Right renal pelvis (tissue), 4 donors: ENCODE measurements around the gene SIGLEC6. TPM values are rescaled to one million over a fixed set of nuclear protein-coding genes. Genes with fewer than 3 reads are reported as not detected.

ENCODE experiments used
- DNase-seq, 4 donors: peaks; one replicate each; pipeline ENCODE4 v3.0.0-alpha.2; 2013; ENCODE audit warnings: low read depth in 4 of 4, low spot score in 3 of 4, missing footprints in 1 of 4
- polyA plus RNA-seq, 4 donors: library from polyadenylated mRNA; unstranded; fragments of 120-200 nt; gene quantifications; one replicate each; pipeline ENCODE4 v1.2.1, GENCODE V29; 2013; ENCODE audit not compliant: insufficient read length in 4 of 4

SIGLEC6 gene
- polyA plus RNA-seq, 4 donors: 0.12 to 0.25 (median 0.19) TPM; not detected in 1

- DNase-seq: no peak
These were observed 51.7 kb downstream of the SIGLEC6 start for GRCh38 chr19:51479531-51480331.

GRCh38 chr19:51478381-51479234 is 52.9 kb downstream of the SIGLEC6 start, which contains the start of gene CEACAM18:
CEACAM18 (plus strand) TSS chr19:51478539.
- DNase-seq: no peak

GRCh38 chr19:51477344-51477743 is 54.1 kb downstream of the SIGLEC6 start:
- no peak for DNase-seq

- DNase-seq: no peak
These were observed 55.3 kb downstream of the SIGLEC6 start for GRCh38 chr19:51476164-51476563.

- DNase-seq: peak; percentile 20 to 49 (median 25)
These were observed 58.3 kb downstream of the SIGLEC6 start for GRCh38 chr19:51473009-51473707.

- DNase-seq: no peak
These were observed 58.9 kb downstream of the SIGLEC6 start for GRCh38 chr19:51472607-51473006.

- no peak for DNase-seq
These were observed 59.9 kb downstream of the SIGLEC6 start for GRCh38 chr19:51471527-51471926.

GRCh38 chr19:51470966-51471365 is 60.5 kb downstream of the SIGLEC6 start:
- no peak for DNase-seq

GRCh38 chr19:51469629-51470028 is 61.8 kb downstream of the SIGLEC6 start:
- no peak for DNase-seq

GRCh38 chr19:51469162-51469561 is 62.3 kb downstream of the SIGLEC6 start:
- no peak for DNase-seq

GRCh38 chr19:51468545-51468920 is 62.9 kb downstream of the SIGLEC6 start:
- DNase-seq: no peak

GRCh38 chr19:51467864-51468544 is 63.5 kb downstream of the SIGLEC6 start:
- DNase-seq: no peak

Other genes with a start within 250 kb of the SIGLEC6 start
- 1 to 10 TPM; 2.8 to 4.3 (median 4.0) TPM for gene IGLON5, start 220.0 kb downstream of the SIGLEC6 start, polyA plus RNA-seq
- 1 to 10 TPM; 4.3 to 5.2 (median 5.0) TPM for gene VSIG10L, start 189.5 kb downstream of the SIGLEC6 start, polyA plus RNA-seq
- 100 to 1,000 TPM; 110 to 172 (median 124) TPM for gene ETFB, start 165.3 kb downstream of the SIGLEC6 start, polyA plus RNA-seq
- 1 to 10 TPM; 1.3 to 1.9 (median 1.6) TPM for gene CLDND2, start 162.7 kb downstream of the SIGLEC6 start, polyA plus RNA-seq
- gene NKG7, start 159.0 kb downstream of the SIGLEC6 start, polyA plus RNA-seq: 1 to 10 TPM; 1.0 to 1.7 (median 1.5) TPM
- under 1 TPM; 0.24 to 0.47 (median 0.29) TPM for gene LIM2, start 143.7 kb downstream of the SIGLEC6 start, polyA plus RNA-seq
- gene C19orf84, start 141.1 kb downstream of the SIGLEC6 start, polyA plus RNA-seq: under 1 TPM; 0.11 to 0.36 (median 0.23) TPM
- gene SIGLEC10, start 114.0 kb downstream of the SIGLEC6 start, polyA plus RNA-seq: 1 to 10 TPM in 2 of 4 donors, under 1 TPM in 2; 0.87 to 1.3 (median 1.1) TPM
- under 1 TPM in 2 of 4 donors, not detected in 2; 0.05 to 0.08 TPM for gene SIGLEC8, start 73.2 kb downstream of the SIGLEC6 start, polyA plus RNA-seq
- not detected for gene CEACAM18, start 53.1 kb downstream of the SIGLEC6 start, polyA plus RNA-seq
- under 1 TPM in 3 of 4 donors, not detected in 1; 0.04 to 0.13 (median 0.11) TPM for gene SIGLEC12, start 29.9 kb downstream of the SIGLEC6 start, polyA plus RNA-seq
- 10 to 100 TPM; 14.6 to 19.9 (median 17.6) TPM for gene ZNF175, start 39.6 kb upstream of the SIGLEC6 start, polyA plus RNA-seq
- gene SIGLEC5, start 98.7 kb upstream of the SIGLEC6 start, polyA plus RNA-seq: under 1 TPM in 3 of 4 donors, not detected in 1; 0.10 to 0.53 (median 0.22) TPM
- gene SIGLEC14, start 115.2 kb upstream of the SIGLEC6 start, polyA plus RNA-seq: 1 to 10 TPM in 2 of 4 donors, under 1 TPM in 1, not detected in 1; 0.91 to 1.6 (median 1.5) TPM
- 10 to 100 TPM; 12.3 to 19.4 (median 15.7) TPM for gene SPACA6, start 161.7 kb upstream of the SIGLEC6 start, polyA plus RNA-seq
- under 1 TPM in 3 of 4 donors, not detected in 1; 0.05 to 0.13 (median 0.10) TPM for gene HAS1, start 192.3 kb upstream of the SIGLEC6 start, polyA plus RNA-seq
- 1 to 10 TPM in 3 of 4 donors, under 1 TPM in 1; 0.54 to 3.7 (median 1.3) TPM for gene FPR1, start 220.2 kb upstream of the SIGLEC6 start, polyA plus RNA-seq
- under 1 TPM in 3 of 4 donors, not detected in 1; 0.22 to 0.34 (median 0.25) TPM for gene FPR2, start 229.5 kb upstream of the SIGLEC6 start, polyA plus RNA-seq